Stimulated activated CD8-positive, alpha-beta memory T cell treated with anti-CD3 and anti-CD28 coated beads, Interleukin-7, amount 100 ng/mL, for 24 hours (primary cell): ENCODE measurements around the gene SDC3.
"Not testable (repeated sequence)": the region's sequence is repeated elsewhere in the genome, so short reads cannot be mapped to it uniquely, and the experiment has no call there.

ENCODE experiments used
- DNase-seq: peaks from one replicate; pipeline ENCODE4 v3.0.0-alpha.2; 2020; ENCODE audit warnings: low read depth

Gene SDC3

DNA sequence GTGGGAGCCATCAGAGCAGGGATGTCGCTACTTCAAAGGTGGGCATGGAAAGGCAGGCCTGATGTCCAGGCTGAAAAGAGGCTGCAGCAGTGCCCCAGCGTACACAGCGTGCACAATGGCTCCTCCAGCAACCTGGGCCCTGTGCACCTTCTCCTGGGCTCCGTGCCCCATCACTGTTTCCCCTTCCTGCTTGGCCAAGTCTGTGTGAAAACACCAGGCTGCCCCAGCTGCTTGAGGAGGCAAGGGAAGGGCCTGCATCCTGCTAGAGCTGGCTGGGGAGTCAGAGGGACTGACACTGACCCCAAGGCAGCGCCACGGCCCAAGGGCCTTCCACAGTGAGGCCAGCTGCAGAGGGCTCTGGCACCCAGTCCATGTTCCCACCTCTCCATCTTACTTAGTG lies 33.4 kb downstream of the SDC3 start:
- no peak for DNase-seq

DNA sequence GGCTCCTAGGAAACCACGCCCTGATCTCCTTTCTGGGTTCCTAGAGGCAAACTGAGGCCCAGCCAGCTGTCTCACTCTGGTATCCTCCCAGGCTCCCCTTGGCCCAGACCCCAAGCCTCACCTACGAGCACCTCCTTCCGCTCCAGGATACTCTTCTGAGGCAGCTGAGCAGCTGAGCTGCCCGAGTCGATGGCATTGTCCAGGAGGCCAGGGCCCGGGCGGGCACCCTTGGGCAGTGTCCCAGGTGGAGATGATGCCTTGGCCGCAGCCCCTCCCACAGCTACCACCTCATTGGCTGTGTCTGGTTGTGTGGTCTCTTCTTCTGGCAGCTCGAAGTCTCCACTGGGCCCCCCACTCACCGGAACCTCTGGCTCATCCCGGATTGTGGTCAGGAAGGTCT lies 34.4 kb downstream of the SDC3 start:
- DNase-seq: no peak

DNA sequence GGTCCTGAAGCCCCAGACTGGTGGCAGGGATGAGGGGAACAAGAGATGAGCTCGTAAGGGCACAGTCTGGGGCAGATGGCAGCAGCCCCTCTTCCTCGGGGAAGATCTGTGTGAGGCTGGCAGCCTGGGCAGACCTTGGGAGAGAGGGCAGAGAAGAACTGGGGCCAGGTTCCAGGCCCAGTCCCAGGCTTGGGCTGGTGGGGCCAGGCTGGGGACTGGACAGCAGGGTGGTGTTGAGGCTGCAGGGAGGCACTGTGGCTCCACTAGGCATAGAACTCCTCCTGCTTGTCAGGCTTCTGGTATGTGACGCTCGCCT lies 35.7 kb downstream of the SDC3 start:
- no peak for DNase-seq

DNA sequence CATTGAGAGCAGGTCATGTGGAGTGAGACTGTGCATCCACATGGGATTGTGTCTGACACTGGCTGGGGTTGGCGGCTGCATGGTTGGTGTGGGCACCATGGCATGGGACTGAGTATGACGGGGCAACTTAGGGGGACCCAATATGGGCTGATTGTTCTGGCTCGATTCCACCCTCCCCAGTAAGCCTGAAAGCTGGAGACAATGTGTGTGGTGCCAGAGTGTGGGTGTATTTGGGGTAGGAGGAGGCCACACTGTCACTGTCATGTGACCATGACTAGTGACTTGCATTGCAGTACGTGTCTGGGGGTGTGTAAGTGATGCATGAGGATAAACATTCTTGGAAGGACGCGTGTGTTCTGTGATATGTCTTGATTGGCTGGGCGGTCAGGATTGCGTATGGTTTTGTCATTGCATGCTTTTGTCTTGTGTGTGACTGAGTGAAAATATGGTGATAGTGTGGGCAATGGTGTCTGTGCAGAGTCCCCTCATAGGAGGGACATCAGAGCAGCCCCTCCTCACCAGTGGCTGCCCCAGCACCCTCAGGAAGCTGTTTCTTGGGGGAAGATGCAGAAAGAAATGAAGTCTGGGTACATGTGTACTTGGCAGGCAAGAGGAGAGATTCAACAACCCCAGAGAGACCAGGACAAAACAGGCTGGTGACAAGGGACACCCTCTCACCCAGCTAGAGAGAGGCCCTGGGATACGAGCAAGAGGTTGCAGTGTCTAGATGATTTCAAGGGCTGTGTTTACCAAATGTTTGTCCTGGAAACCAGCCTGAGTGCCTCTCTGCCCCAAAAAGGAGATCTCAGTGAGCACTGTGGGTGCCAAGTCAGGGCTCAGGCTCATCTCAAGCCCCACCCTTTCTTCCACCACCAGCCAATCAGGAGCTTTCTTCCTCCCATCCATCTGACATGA lies 36.3 kb downstream of the SDC3 start:
- no peak for DNase-seq

DNA sequence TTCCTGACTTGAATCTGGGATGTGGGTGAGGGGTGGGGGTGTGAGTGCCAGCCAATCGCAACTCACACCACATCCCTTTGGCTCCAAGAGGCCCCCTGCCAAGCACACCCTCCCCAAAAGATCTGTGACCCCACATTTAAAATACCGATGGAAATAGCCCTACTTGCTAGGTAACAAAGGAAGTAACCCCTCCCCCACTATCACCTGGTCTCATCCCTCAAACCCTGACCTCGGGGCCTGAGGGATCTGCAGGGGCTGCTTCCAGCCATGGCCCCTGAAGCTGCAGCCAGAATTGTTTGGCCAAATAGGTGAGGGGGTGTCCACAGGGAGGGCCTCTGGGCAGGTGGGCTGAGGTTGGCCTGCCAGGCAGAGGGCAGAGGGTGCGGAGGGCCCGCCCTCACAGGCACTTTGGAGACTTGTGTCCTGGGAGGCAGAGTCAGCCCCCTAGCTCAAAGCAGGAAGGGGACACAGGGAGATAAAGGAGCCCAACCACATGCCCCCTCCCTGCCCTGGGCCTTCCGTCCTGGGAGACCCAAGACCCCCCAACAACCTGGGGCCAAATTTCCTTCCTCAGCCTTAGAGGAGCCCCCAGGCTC lies 37.2 kb downstream of the SDC3 start:
- no peak for DNase-seq

DNA sequence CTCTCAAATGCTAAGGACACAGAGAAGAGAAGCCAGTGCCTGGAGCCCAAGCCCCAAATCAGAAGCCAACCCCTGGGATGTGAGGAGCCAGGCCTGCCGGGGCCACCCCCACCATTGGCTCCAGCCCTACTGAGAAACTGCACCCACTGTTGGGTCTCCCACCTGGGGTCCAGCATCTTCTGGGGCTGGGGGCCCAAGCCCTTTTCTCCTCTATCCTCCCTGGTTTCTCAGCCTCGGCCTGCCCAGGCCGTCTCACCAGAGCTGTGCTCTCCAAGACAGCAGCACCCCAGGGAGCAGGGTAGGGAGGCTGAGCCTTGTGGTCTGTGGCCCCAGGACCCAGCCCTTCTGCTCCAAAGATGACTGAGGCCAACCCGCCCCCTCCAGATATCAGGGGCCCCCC lies 37.9 kb downstream of the SDC3 start:
- DNase-seq: no peak

DNA sequence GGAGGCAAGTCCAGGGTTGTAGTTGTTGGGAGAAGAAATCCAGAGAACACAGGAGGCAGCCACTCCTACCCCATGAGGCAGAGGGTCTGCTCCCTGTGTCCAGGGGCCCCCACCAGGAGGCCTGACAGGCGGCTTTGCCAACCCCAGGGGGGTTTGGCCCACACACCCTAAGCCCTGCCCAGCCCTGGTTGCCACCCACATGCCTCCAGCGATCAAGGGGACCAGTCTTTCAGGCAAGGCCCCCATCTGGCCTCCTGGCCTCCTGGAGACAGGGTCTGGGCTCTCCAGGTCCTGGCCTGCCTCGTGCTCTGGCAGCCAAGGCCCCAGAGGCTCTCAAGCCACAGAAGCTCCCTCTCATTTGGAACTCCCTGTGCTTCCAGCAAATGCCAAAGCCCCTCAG lies 38.5 kb downstream of the SDC3 start:
- no peak for DNase-seq

DNA sequence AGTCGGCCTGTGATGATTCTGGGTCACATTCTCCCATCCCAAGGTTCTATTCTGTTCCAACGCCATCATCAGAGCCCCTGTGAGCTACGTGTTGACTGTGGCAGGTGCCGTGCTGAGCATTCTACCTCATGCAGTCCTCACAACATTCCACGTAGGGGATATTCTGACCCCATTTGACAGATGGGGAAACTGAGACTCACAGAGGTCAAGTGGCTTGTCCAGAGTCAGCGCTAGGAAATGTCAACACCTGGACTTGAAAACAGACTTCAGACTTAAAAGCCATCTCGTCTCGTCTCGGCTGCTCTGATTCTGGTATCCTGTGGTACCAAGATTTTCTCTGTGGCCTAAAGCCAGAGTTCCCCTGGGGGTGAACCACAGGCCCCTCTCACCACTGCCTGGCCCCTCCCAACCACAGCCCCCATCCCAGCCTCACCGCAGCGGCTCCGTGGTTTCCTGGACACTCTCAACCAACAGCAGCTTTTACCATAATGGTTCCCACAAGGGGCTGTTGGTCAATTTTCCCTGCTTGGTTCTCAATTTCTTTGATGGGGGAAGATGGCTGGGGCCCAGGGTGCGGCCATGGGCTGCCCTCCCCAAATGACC lies 39.6 kb downstream of the SDC3 start:
- no peak for DNase-seq

DNA sequence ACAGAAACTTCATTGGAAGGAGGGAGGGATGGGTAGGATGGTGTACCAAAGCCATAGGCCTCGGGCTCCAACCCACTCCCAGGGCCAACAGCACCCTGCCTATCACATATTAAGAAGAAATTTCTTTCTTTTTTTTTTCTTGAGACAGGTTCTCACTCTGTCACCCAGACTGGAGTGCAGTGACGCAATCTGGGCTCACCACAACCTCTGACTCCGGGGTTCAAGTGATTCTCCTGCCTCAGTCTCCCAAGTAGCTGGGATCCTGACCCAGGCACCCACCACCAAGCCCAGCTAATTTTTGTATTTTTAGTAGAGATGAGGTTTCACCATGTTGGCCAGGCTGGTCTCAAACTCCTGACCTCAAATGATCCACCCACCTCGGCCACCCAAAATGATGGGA lies 40.5 kb downstream of the SDC3 start:
- DNase-seq: not testable (repeated sequence)

DNA sequence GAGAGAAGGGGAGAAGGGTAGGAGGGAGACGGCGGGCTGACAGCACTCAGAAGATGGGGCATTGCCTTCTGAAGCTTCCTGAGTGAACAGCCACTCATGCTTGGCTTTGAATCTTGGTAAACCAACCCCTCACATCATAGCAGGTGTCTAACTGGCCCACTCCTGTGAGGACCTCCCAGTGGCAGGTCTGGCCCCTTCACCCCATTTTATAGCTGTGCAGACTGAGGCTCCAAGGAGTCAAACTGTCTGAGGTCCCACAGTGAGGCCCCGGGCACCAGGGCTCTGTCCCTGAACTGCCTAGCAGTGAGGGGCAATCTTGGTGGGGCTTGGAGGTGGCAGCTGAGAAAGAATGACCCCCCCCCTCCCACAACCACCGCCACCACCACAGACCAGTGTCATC lies 41.0 kb downstream of the SDC3 start:
- DNase-seq: no peak

DNA sequence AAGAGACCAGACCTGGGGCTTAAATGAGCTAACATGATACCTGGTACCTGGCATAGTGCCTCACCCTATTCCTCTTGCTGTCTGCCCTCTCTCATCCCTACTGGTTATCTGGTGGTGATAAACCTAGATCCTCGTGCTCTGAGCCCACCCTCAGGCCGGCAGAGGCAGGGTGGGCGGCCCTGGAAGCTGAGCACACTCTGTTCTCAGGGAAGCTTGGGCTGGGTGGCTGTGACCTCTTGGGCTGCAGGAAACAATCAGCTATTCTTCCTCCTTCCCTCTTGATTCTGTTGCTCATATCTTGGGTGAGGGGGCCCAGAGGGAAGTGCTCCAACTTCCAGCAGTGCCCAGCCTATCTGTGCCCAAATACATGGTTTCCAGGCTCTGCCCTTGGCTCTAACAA lies 42.0 kb downstream of the SDC3 start:
- DNase-seq: no peak

DNA sequence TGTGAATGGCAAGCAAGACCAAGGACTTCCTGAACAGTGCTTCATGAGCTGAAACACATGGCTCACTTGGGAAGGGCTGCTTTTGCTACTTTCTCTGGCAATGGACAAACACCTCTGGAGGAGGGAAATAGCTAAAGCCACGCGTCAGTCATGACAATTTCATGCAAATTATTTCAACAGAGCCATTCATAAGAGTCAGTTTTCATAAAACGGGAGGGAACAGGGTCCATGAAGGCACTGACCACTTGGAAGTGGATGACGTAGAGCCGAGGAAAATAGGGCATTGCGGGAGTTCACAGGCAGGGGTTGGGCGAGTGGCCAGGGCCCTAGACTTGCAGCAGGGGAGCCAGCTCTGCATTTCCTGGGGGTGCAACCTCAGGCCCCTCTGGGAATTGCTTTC lies 43.9 kb downstream of the SDC3 start:
- DNase-seq: no peak

DNA sequence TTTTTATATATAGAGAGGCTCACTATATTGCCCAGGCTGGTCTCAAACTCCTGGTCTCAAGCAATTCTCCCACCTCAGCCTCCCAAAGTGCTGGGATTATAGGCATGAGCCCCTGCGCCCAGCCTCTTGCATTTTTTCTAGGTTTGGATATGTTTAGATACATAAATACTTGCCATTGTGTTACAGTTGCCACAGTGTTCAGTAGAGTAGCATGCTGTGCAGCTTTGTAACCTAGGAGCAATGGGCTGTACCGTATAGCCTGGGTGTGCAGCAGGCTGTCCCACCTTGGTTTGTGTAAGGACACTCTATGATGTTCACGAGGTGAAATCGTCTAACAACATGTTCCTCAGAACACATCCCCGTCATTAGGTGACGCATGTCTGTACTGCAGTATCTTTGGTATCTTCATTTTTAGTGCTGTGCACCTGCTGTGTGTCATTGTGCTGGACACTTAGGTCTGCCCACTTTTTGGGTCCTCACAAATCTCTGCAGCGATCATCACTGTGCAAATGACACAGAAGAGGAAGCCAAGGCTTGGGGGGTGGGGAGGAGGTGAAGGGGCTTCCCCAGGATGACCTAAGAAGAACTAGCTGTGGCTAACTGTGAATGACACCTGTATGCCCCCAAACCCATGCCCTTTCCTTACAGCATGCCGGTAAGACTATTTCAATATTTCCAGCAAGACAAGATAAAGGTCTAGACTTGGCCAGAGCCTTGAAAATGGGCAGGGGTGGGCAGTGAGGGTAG lies 44.5 kb downstream of the SDC3 start:
- DNase-seq: no peak

DNA sequence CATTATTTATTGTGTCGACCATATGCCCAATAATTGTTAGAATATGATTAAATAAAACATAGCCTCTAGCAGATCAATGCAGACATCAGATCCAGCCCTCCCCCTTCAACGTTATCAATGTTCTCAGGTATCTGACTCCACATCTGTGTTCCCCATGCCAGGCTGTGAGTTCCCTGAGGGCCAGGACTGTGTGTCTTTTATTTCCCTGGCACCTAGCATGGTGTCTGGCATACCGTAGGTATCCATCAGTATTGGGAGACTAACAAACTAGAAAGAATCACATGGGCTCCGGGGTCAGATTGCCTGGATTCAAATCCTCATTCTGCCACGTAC lies 48.3 kb downstream of the SDC3 start:
- DNase-seq: no peak

DNA sequence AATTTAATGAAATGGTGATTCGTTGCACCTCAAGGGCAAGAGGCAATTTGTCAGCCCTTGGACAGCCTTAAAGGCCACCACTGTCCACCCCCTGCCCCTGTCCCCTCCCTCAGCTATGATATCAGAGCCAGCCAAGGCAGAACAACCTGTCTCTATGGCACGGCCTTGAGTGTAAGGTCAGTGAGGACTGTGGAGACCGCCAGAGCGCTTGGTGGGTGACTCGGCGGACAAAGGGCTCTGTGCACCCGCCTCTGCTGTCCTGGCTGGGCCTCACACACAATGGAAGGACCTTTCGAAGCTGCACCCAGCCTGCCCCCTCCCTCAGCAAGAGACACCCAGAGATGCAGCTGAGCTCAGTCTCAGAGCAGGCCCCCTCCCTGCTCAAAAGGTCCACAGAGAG lies 50.6 kb downstream of the SDC3 start:
- no peak for DNase-seq

DNA sequence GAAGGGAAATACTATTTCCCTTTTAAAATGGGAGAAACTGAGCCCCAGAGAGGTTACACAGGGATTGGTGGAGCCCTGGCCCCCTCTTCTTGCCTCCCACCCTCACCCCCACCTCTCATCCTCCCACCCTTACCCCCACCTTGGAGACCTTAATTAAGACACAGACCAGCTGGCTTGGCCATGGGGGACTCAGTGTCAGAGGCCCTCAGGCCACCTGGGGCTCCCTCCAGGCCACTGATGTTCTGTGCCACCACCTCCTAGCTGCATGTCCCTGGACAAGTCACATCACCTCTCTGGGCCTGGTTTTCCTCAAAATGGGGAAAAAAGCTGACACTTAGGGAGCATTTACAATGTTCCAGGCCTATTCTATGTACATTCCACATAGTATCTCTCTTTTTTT lies 51.5 kb downstream of the SDC3 start:
- DNase-seq: no peak

DNA sequence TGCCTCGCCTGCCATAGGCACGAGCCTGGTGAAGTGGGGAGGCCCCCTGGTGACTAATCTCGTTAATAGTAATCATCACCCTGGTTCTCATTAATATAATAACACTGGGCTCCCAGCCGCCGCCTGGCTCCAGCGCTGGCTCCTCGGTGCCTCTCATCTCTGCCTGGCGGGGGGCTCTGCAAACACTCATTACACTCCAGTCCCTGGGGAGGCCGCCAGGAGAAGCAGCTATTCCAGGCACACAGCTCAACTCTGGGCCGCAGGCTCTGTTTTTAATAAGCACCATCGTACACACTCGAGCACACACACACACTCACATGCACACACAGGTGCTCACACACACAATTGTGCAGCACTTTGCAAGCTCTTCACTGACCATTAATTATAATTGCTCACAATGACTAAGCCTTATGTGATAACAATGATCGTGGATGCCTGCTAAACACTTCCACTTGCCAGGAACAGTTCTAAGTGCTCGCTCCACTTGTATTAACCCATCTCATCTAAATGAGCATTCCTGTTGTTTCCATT lies 52.2 kb downstream of the SDC3 start:
- DNase-seq: no peak

DNA sequence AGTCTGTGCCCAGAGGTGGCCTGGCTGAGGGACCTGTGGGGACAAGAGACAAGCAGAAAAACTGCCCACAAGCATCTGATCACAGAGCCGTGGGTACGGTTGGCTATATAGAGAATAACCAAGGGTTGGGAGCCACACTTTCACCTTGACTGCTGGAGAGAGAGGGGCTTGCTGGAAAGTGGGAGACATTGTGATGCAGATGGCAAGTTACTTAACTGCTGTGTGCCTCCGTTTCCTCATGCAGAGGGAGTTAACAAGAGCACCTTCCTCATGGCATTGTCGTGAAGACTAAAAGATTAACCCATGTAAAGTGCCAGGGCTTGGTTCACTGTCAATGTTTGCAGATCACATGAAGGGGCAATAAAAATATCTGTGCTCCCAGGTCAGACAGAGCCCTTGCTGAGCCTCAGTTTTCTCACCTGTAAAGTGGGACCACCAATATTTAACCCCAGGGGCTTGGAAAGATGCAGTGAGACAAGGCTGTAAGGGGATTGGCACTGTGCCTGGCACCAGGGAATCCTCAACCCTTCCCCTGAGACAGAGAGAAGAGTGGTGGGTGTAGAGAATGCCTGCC lies 52.8 kb downstream of the SDC3 start:
- no peak for DNase-seq

DNA sequence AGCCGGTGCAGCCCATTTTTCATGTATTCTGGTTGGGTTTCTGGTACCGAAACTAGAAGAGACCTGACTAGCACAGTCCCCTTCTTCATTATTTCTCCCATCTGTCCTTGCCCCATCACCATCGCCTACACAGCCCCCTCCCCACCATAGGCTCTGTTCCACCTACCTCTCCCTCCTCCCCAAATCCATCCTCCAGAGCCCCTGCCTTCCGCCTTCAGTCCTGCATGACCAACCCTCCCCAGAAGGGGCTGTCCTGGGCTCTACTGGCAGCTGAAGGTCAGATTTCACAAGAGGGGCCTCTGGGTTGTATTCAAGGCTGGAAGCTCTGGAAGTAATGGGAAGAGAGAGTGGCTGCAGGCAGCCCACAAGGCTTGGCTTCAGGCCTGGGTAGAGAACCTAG lies 55.2 kb downstream of the SDC3 start:
- no peak for DNase-seq

DNA sequence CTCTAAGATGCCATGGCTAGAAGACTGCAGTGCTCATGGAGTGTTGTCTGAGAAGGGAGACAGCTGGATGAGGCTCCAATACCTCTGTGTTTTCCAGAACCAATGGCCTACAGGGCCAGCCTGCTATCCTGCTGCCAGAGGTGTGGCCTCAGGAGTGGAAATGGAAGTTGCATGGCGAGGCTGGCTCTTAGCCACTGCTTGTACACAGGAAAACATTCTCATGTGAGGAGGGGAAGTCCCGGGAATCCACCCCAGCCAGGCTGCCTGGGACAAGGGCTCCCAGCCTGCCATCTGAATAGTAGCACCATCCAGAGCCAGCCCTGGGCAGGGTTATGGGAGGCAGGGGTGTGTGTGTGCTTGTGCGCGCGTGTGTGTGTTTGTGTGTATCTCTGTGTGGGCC lies 56.5 kb downstream of the SDC3 start:
- no peak for DNase-seq

DNA sequence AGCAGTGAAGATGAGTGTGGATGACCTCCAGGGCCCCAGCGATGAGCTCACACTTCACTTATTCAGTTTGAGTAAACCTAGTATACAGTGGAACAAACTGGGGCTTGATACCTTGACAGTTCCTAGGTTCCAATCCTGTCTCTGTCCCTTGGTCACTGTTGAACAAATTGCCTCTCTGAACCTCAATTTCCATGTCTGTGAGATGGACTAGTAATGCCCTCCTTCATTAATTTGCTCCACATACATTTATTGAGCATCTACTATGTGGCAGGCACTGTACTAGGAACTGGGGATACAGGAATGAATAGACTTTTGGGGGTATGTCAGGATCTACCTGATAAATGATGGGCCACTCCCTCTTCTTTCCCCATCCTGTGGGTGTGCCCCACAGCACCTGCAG lies 57.3 kb downstream of the SDC3 start:
- DNase-seq: no peak

DNA sequence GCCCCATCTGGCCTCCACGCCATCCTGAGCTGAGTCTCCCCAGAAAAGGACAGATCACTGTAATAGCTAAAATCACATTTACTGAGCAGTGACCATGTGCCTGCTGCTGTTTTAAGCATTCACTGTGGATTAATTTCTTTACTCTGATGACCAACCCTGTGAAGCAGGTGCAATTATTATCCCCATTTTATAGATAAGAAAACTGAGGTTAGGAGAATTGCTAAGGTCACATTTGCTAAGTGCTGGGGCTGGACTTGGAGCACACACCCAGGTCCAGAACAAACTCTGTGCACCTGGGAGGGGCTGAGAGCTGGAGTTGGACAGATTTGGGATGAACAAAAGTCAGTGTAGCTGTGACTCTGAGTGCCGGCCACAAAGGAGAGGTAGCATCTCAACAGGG lies 58.0 kb downstream of the SDC3 start:
- no peak for DNase-seq

DNA sequence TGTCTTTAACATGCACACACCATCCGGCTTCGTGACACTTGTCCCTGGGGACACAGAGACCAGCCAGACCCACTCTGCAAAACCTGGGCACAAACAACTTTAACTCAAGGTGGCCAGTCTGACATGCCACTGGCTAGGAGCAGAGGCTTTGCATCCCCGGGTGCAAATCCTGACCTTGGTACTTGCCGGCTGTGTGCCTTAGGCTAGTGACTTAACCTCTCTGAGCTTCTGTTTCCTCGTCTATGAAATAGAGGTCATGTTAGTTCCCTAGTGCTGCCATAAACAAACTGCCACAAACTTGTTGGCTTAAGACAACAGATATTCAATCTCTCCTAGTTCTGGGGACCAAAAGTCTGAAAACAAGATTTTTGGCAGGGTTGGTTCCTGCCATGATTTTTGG lies 60.4 kb downstream of the SDC3 start:
- no peak for DNase-seq
